KOPT-K1 (cell line): ENCODE measurements around the gene APOC4.
"Not testable (repeated sequence)": the region's sequence is repeated elsewhere in the genome, so short reads cannot be mapped to it uniquely, and the experiment has no call there.

Experiments used
- H3K27ac ChIP-seq: fragments of 200-600 bp; sonication (generic); 2 replicates; pipeline ENCODE4 v1.5.1; 2016; ENCODE audit warnings: antibody characterized with exemption, mild to moderate bottlenecking, low read depth, low read length; ENCODE audit not compliant: poor library complexity, severe bottlenecking
- H3K36me3 ChIP-seq: fragments of 200-600 bp; sonication (generic); 2 replicates; pipeline ENCODE4 v1.5.1; 2017; ENCODE audit warnings: antibody characterized with exemption, mild to moderate bottlenecking, low read length, moderate library complexity; ENCODE audit not compliant: insufficient read depth
- H3K9me3 ChIP-seq: fragments of 200-600 bp; sonication (generic); 2 replicates; pipeline ENCODE4 v1.5.1; 2017; ENCODE audit warnings: antibody characterized with exemption, low read length, mild to moderate bottlenecking; ENCODE audit not compliant: insufficient read depth, poor library complexity, severe bottlenecking

The APOC4 gene

GRCh38 chr19:44908836-44909261 lies 33.2 kb upstream of the APOC4 start:
- no peaks in the 10 kb centered on the region for H3K9me3 ChIP-seq
- peaks cover 3% of the 10 kb centered on the region; the same call in 1 of the 2 replicates for H3K36me3 ChIP-seq
- no peak overlapping the region for H3K27ac ChIP-seq

DNA sequence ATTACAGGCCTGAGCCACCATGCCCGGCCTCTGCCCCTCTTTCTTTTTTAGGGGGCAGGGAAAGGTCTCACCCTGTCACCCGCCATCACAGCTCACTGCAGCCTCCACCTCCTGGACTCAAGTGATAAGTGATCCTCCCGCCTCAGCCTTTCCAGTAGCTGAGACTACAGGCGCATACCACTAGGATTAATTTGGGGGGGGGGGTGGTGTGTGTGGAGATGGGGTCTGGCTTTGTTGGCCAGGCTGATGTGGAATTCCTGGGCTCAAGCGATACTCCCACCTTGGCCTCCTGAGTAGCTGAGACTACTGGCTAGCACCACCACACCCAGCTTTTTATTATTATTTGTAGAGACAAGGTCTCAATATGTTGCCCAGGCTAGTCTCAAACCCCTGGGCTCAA lies 32.3 kb upstream of the APOC4 start:
- no peak overlapping the region for H3K27ac ChIP-seq
- no peaks in the 10 kb centered on the region for H3K36me3 ChIP-seq
- H3K9me3 ChIP-seq = no peaks in the 10 kb centered on the region

- not testable (repeated sequence) for H3K36me3 ChIP-seq, H3K9me3 ChIP-seq, H3K27ac ChIP-seq
These were observed 30.1 kb upstream of the APOC4 start for GRCh38 chr19:44911896-44912295.

DNA sequence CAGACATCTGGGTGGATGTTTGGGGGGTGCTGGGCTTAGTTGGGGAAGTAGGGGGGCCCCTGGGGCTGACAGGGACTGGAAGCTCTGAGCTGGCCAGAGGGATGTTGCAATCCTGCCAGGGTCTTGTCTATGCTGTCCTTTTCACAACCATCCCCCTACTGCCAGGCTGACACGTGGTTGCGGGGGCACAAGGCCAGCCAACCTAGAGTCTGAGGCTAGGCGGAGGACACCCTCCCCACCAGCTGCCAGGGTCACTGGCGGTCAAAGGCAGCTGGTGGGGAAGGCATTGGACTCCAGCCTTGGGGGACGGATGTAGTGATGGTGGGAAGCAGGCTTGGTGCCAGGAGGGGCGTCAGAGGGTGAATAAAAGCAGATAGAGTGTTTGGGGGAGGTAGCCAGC lies 29.2 kb upstream of the APOC4 start:
- Histone ChIP-seq H3K9me3 (no peaks in the 10 kb centered on the region), H3K27ac (no peak overlapping the region), H3K36me3 (no peaks in the 10 kb centered on the region)

GRCh38 chr19:44913512-44914432 lies 28.3 kb upstream of the APOC4 start:
- not testable (repeated sequence) for H3K27ac ChIP-seq, H3K9me3 ChIP-seq, H3K36me3 ChIP-seq

- not testable (repeated sequence) for H3K36me3 ChIP-seq, H3K9me3 ChIP-seq
- H3K27ac ChIP-seq = peak within 1 kb of the TSS; percentile 36
These were observed 27.4 kb upstream of the APOC4 start, which contains the start of gene APOC1 for GRCh38 chr19:44914433-44915206. APOC1 (plus strand) TSS chr19:44914608; CDS start chr19:44914892, 284 bp downstream.

DNA sequence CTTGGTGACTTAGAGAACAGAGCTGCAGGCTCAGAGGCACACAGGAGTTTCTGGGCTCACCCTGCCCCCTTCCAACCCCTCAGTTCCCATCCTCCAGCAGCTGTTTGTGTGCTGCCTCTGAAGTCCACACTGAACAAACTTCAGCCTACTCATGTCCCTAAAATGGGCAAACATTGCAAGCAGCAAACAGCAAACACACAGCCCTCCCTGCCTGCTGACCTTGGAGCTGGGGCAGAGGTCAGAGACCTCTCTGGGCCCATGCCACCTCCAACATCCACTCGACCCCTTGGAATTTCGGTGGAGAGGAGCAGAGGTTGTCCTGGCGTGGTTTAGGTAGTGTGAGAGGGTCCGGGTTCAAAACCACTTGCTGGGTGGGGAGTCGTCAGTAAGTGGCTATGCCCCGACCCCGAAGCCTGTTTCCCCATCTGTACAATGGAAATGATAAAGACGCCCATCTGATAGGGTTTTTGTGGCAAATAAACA lies 17.8 kb upstream of the APOC4 start:
- Histone ChIP-seq H3K36me3 (no peaks in the 10 kb centered on the region), H3K9me3 (no peaks in the 10 kb centered on the region), H3K27ac (no peak overlapping the region)

DNA sequence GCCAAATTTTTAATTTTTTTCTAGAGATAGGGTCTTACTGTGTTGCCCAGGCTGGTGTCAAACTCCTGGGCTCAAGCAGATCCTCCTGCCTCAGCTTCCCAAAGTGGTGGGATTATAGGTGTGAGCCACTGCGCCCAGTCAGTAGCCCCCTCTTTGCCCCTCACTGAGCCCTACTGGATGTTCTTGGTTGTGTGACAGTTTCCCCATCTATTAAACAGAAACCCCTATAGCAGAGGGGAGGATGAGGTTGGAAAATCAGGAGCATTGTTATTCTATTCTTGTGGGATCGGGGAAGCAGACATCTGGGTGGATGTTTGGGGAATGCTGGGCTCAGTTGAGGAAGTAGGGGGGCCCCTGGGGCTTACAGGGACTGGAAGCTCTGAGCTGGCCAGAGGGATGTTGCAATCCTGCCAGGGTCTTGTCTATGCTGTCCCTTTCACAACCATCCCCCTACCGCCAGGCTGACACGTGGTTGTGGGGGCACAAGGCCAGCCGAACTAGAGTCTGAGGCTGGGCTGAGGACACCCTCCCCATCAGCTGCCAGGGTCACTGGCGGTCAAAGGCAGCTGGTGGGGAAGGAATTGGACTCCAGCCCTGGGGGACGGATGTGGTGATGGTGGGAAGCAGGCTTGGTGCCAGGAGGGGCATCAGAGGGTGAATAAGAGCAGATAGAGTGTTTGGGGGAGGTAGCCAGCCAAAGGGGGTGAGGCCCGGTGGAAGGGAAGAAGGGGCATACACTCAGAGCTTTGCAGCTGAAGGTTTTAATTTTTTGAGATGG lies 16.7 kb upstream of the APOC4 start:
- no peaks in the 10 kb centered on the region for H3K9me3 ChIP-seq
- no peaks in the 10 kb centered on the region for H3K36me3 ChIP-seq
- H3K27ac ChIP-seq = no peak overlapping the region

- H3K27ac ChIP-seq, H3K9me3 ChIP-seq, H3K36me3 ChIP-seq: not testable (repeated sequence)
These were observed 15.6 kb upstream of the APOC4 start for GRCh38 chr19:44926245-44927077.

- no peaks in the 10 kb centered on the region for H3K9me3 ChIP-seq
- H3K36me3 ChIP-seq = no peaks in the 10 kb centered on the region
- no peak overlapping the region for H3K27ac ChIP-seq
These were observed 14.3 kb upstream of the APOC4 start for GRCh38 chr19:44927746-44928145.

DNA sequence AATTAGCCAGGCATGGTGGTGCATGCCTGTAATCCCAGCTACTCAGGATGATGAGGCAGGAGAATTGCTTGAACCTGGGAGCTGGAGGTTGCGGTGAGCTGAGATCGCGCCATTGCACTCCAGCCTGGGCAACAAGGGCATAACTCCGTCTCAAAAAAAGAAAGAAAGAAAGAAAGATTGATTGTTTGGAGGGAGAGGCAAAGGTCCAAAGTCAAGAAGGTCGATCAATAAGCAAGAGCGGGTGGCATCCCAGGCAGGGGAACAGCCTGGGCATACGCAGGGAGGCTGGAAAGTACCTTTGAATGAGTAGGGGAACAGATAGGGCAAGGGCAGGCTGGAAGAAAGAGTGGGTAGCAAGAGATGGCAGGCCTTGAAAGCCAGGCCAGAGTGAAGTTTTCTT lies 11.9 kb upstream of the APOC4 start:
- Histone ChIP-seq H3K36me3 (no peaks in the 10 kb centered on the region), H3K9me3 (no peaks in the 10 kb centered on the region), H3K27ac (no peak overlapping the region)

DNA sequence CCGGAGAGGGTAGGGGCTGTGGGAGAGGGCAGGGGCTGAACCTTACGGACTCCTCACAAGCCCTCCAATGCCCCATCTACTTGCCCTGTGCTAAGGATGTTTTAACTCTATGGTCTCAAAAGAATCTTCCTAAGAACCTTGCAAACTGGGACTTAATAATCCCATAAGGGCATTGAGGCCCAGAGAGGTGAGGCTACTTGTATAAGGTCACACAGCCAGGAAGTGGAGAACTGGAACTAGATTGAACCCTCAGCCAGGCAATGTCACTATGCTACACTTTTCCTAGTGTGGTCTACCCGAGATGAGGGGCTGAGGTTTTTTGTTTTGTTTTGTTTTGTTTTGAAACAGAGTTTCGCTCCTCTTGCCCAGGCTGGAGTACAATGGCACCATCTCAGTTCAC lies 10.5 kb upstream of the APOC4 start:
- H3K36me3 ChIP-seq = no peaks in the 10 kb centered on the region
- H3K27ac ChIP-seq = no peak overlapping the region

DNA sequence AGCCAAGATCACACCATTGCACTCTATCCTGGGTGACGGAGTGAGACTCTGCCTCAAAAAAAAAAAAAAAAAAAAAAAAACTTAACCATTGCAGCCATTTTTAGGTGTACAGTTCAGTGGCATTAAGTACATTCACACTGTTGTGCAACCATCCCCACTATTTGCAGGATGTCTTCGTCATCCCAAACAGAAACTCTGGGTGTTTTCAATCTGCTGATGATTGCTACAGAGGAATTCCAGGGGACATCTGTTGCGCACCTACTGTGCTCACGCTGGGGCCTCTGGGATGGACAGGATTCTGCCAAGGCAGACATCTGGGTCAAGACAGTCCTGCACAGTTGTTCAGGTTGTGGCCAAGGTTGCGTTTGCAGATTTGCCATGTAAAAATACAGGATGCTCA lies 2.4 kb upstream of the APOC4 start:
- H3K36me3 ChIP-seq = no peaks in the 10 kb centered on the region

More for the DNA sequence above, 10.5 kb upstream of the APOC4 start:
- H3K9me3 ChIP-seq = no peaks in the 10 kb centered on the region

GRCh38 chr19:44943801-44944249 lies 1.8 kb downstream of the APOC4 start:
- Histone ChIP-seq H3K9me3 (no peaks in the 10 kb centered on the region), H3K27ac (no peak overlapping the region), H3K36me3 (no peaks in the 10 kb centered on the region)

More for the DNA sequence above, 2.4 kb upstream of the APOC4 start:
- Histone ChIP-seq H3K27ac (no peak overlapping the region), H3K9me3 (no peaks in the 10 kb centered on the region)
